Measurements from ENCODE around the gene PRDM11.

PRDM11 gene

GRCh38 chr11:45157247-45158209 lies 11.1 kb downstream of the PRDM11 start:
- Mint-ChIP-seq H3K4me1 (ENCODE audit: low read depth) (no peaks in the 10 kb centered on the region), H3K36me3 (ENCODE audit: low read depth) (no peaks in the 10 kb centered on the region), H3K27ac (no peak overlapping the region), H3K27me3 (ENCODE audit: low read depth) (no peaks in the 10 kb centered on the region), H3K9me3 (no peaks in the 10 kb centered on the region), H3K4me3 (no peak overlapping the region)
- DNase-seq (ENCODE audit: low spot score): no peak

- no peaks in the 10 kb centered on the region for H3K27me3 Mint-ChIP-seq (ENCODE audit: low read depth)
- H3K4me1 Mint-ChIP-seq (ENCODE audit: low read depth): no peaks in the 10 kb centered on the region
- no peak overlapping the region for H3K4me3 Mint-ChIP-seq
- H3K36me3 Mint-ChIP-seq (ENCODE audit: low read depth): no peaks in the 10 kb centered on the region
- no peak for DNase-seq (ENCODE audit: low spot score)
- no peak overlapping the region for H3K27ac Mint-ChIP-seq
- no peaks in the 10 kb centered on the region for H3K9me3 Mint-ChIP-seq
Observed at GRCh38 chr11:45158210-45158731, 11.8 kb downstream of the PRDM11 start.

- H3K36me3 Mint-ChIP-seq (ENCODE audit: low read depth): no peaks in the 10 kb centered on the region
- no peaks in the 10 kb centered on the region for H3K9me3 Mint-ChIP-seq
- H3K4me1 Mint-ChIP-seq (ENCODE audit: low read depth): no peaks in the 10 kb centered on the region
- no peak for DNase-seq (ENCODE audit: low spot score)
- H3K27me3 Mint-ChIP-seq (ENCODE audit: low read depth): no peaks in the 10 kb centered on the region
- H3K27ac Mint-ChIP-seq: no peak overlapping the region
- H3K4me3 Mint-ChIP-seq: no peak overlapping the region
Observed at GRCh38 chr11:45158891-45159605, 12.6 kb downstream of the PRDM11 start.

GRCh38 chr11:45159781-45160365 lies 13.4 kb downstream of the PRDM11 start:
- H3K27ac Mint-ChIP-seq: no peak overlapping the region
- DNase-seq (ENCODE audit: low spot score): no peak
- H3K4me1 Mint-ChIP-seq (ENCODE audit: low read depth): no peaks in the 10 kb centered on the region
- no peaks in the 10 kb centered on the region for H3K9me3 Mint-ChIP-seq
- H3K27me3 Mint-ChIP-seq (ENCODE audit: low read depth): no peaks in the 10 kb centered on the region
- no peaks in the 10 kb centered on the region for H3K36me3 Mint-ChIP-seq (ENCODE audit: low read depth)
- H3K4me3 Mint-ChIP-seq: no peak overlapping the region

- no peaks in the 10 kb centered on the region for H3K9me3 Mint-ChIP-seq
- no peaks in the 10 kb centered on the region for H3K27me3 Mint-ChIP-seq (ENCODE audit: low read depth)
- no peaks in the 10 kb centered on the region for H3K4me1 Mint-ChIP-seq (ENCODE audit: low read depth)
- DNase-seq (ENCODE audit: low spot score): no peak
- H3K36me3 Mint-ChIP-seq (ENCODE audit: low read depth): no peaks in the 10 kb centered on the region
- no peak overlapping the region for H3K4me3 Mint-ChIP-seq
- H3K27ac Mint-ChIP-seq: no peak overlapping the region
Observed at GRCh38 chr11:45161252-45162063, 15.0 kb downstream of the PRDM11 start.

GRCh38 chr11:45162064-45162375 lies 15.6 kb downstream of the PRDM11 start:
- no peaks in the 10 kb centered on the region for H3K4me1 Mint-ChIP-seq (ENCODE audit: low read depth)
- DNase-seq (ENCODE audit: low spot score): no peak
- no peaks in the 10 kb centered on the region for H3K9me3 Mint-ChIP-seq
- H3K27me3 Mint-ChIP-seq (ENCODE audit: low read depth): no peaks in the 10 kb centered on the region
- no peak overlapping the region for H3K4me3 Mint-ChIP-seq
- no peaks in the 10 kb centered on the region for H3K36me3 Mint-ChIP-seq (ENCODE audit: low read depth)
- no peak overlapping the region for H3K27ac Mint-ChIP-seq

- Mint-ChIP-seq H3K27me3 (ENCODE audit: low read depth) (no peaks in the 10 kb centered on the region), H3K4me3 (no peak overlapping the region), H3K4me1 (ENCODE audit: low read depth) (no peaks in the 10 kb centered on the region), H3K36me3 (ENCODE audit: low read depth) (no peaks in the 10 kb centered on the region), H3K27ac (no peak overlapping the region), H3K9me3 (no peaks in the 10 kb centered on the region)
- no peak for DNase-seq (ENCODE audit: low spot score)
Observed at GRCh38 chr11:45162916-45163879, 16.8 kb downstream of the PRDM11 start.

GRCh38 chr11:45163956-45164575 lies 17.6 kb downstream of the PRDM11 start:
- Mint-ChIP-seq H3K36me3 (ENCODE audit: low read depth) (no peaks in the 10 kb centered on the region), H3K27me3 (ENCODE audit: low read depth) (no peaks in the 10 kb centered on the region), H3K27ac (no peak overlapping the region), H3K9me3 (no peaks in the 10 kb centered on the region), H3K4me1 (ENCODE audit: low read depth) (no peaks in the 10 kb centered on the region), H3K4me3 (no peak overlapping the region)
- DNase-seq (ENCODE audit: low spot score): no peak

GRCh38 chr11:45165386-45165785 lies 18.9 kb downstream of the PRDM11 start:
- Mint-ChIP-seq H3K9me3 (no peaks in the 10 kb centered on the region), H3K27me3 (ENCODE audit: low read depth) (peaks cover 3% of the 10 kb centered on the region), H3K4me1 (ENCODE audit: low read depth) (peaks cover 3% of the 10 kb centered on the region), H3K36me3 (ENCODE audit: low read depth) (no peaks in the 10 kb centered on the region), H3K27ac (no peak overlapping the region), H3K4me3 (no peak overlapping the region)
- DNase-seq (ENCODE audit: low spot score): no peak

- H3K4me1 Mint-ChIP-seq (ENCODE audit: low read depth): peaks cover 3% of the 10 kb centered on the region
- no peaks in the 10 kb centered on the region for H3K36me3 Mint-ChIP-seq (ENCODE audit: low read depth)
- no peak overlapping the region for H3K27ac Mint-ChIP-seq
- no peak for DNase-seq (ENCODE audit: low spot score)
- H3K4me3 Mint-ChIP-seq: no peak overlapping the region
- peaks cover 5% of the 10 kb centered on the region for H3K27me3 Mint-ChIP-seq (ENCODE audit: low read depth)
- H3K9me3 Mint-ChIP-seq: no peaks in the 10 kb centered on the region
Observed at GRCh38 chr11:45165806-45166603, 19.6 kb downstream of the PRDM11 start.

- Mint-ChIP-seq H3K36me3 (ENCODE audit: low read depth) (no peaks in the 10 kb centered on the region), H3K27me3 (ENCODE audit: low read depth) (peaks cover 5% of the 10 kb centered on the region), H3K9me3 (no peaks in the 10 kb centered on the region), H3K4me1 (ENCODE audit: low read depth) (peaks cover 3% of the 10 kb centered on the region), H3K27ac (no peak overlapping the region), H3K4me3 (no peak overlapping the region)
- no peak for DNase-seq (ENCODE audit: low spot score)
Observed at GRCh38 chr11:45166604-45166897, 20.1 kb downstream of the PRDM11 start.

- no peak overlapping the region for H3K4me3 Mint-ChIP-seq
- H3K27me3 Mint-ChIP-seq (ENCODE audit: low read depth): peaks cover 5% of the 10 kb centered on the region
- no peaks in the 10 kb centered on the region for H3K36me3 Mint-ChIP-seq (ENCODE audit: low read depth)
- no peak for DNase-seq (ENCODE audit: low spot score)
- no peak overlapping the region for H3K27ac Mint-ChIP-seq
- peaks cover 3% of the 10 kb centered on the region for H3K4me1 Mint-ChIP-seq (ENCODE audit: low read depth)
- no peaks in the 10 kb centered on the region for H3K9me3 Mint-ChIP-seq
Observed at GRCh38 chr11:45167283-45167682, 20.8 kb downstream of the PRDM11 start.
